Esophagus mucosa (tissue), 1 donor: ENCODE measurements around the gene SLC7A5. TPM values are rescaled to one million over a fixed set of nuclear protein-coding genes. Genes with fewer than 3 reads are reported as not detected.
A peak's percentile ranks its signal among the peaks of the same experiment; 100 is the strongest.

ENCODE experiments used
- ATAC-seq: fragments of 200-7000 bp; cut with Tn5 transposase; one replicate; pipeline ENCODE4 v1.9.1; 2020
- total RNA-seq: library from RNA; stranded (reverse); gene quantifications from one replicate; pipeline ENCODE4 v1.2.4, GENCODE V29; 2023
- donor health status: DM: yes; HTN: yes; CAD: no.

SLC7A5 gene
- total RNA-seq, 1 donor from 2014 or later, result 198 TPM

DNA sequence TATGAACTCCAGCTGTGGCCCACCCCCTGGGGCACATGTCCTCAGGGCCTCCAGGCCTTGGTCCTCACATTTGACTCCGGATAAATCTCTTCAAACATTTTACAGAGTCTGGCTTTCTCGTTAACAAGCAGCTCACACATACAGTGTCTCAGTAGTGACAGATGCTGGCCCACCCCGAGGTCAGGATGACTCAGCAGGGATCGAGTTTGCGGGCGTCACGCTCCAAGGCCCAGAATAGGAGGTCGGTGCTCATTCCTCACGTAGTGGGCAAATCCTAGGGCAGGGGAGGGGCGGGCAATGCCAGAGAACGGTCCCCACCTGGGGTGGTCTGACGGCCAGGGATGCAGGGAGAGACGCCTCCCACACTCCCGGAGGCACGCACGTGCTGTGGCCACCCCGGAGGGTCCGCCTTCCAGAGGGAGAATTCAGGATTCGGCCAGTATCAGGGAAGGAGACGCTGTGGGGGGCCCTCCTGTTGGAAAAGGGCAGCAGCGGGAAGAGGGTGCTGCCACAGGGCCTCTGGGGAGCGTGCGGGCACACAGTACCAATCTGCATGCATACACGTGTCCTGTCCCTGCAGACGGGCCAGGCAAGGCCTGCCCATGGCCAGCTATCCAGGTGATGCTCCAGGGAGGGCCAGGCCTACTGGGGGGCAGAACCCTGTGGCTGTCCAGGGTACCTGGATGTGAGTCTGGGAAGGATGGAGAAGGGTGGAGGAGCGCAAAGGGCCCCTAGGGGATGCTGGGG, 8.6 kb downstream of the SLC7A5 start:
- ATAC-seq, result peak; percentile 5

DNA sequence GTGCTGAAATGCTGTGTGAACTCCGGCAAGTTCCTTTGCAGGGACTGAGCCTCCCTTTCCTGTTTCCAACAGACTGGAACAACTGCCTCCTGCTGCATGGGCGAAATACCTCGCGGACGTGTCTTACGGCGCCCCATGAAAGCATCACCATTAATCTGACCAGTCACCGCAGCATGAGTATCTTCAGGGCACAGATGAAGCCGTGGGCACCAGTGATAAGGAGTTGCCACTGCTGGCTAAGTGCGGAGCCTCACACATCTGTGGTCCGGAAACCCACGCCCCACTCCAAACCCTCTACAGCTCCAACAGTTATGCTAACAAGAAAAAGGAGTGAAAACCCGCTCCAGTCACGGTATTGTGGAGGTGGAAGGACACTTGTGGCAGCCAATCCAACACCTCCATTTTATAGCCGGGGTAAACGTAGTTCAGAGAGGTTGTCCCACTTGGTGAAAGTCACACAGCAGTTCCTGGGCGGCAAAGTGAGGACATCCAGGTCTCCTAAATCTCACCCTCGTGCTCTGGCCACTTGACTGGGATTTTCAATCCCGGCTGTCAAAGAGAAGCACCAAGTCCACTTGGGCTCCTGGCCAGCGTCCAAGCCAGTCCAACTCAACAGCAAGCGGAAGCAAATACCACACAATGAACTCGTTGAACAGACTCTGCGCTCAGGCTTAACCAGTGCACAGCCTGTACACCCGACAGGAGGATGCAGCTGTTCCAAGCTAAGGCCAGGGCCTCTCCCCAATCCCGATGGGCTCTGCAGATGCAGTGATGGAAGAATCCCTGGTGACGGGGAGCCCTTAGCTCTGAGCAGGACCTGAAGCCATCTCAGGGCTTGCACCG, 10.9 kb downstream of the SLC7A5 start:
- ATAC-seq, result peak; percentile 4

DNA sequence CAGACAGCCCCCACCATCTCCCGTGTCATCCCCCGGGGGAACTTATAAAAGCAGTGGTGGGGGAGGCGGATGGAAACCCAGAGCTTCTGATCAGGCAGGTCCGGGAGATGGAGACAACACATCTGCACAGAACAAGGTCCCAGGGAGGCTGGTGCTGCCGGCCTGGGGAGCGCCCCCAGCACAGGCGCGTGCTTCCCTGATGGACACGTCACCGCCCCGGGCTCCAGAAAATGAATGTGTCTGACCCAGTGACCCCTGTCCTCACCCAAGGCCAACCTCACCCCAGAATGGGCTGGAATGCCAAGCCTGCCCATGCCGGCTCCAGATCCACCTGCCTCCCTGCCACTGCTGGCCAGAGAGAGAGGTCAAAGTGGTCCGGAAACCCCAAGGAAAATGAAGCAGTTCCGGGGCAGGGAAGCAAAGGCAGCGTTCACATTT, 12.5 kb downstream of the SLC7A5 start:
- no peak for ATAC-seq

DNA sequence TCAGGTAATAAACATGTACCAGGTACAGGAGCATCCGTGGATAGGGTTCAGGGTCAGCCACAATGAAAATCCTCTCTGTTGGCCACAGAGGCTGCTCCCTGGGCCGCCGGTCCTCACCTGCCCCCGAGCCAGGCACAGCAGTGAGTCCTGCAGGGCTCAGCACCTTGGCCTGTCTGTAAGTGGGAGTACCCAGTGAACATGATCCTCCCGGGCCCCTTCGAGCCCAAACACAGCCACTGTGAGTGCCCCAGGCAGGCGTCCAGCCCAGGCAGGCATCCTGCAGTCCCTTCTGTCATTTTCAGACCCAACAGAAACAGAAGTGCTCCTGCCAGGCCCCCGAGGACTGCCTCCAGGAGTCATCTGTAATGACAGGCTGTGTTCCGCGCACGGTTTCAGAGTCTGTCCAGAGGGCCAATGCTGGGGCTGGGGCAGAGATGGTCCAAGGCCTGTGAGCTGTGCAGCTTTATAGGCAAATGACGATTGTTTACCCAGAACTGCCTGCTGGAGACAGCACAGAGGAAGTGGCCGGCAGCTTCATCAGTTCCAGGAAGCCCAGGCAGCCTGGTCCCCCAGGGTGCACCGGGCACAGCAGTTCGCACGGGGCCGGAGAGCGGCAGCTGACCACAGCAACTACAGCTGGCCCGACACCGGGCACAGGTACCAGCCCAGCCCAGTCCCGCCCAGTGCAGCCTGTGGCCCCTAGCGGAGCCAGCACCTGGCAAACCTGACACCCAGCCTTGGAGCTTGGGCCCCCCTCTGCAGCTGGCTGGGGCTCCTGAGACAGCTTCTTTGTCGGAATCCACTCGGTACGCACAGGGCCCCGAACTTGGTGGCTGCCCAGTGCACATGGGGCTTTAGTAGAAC, 13.2 kb downstream of the SLC7A5 start:
- ATAC-seq, result peak; percentile 11

DNA sequence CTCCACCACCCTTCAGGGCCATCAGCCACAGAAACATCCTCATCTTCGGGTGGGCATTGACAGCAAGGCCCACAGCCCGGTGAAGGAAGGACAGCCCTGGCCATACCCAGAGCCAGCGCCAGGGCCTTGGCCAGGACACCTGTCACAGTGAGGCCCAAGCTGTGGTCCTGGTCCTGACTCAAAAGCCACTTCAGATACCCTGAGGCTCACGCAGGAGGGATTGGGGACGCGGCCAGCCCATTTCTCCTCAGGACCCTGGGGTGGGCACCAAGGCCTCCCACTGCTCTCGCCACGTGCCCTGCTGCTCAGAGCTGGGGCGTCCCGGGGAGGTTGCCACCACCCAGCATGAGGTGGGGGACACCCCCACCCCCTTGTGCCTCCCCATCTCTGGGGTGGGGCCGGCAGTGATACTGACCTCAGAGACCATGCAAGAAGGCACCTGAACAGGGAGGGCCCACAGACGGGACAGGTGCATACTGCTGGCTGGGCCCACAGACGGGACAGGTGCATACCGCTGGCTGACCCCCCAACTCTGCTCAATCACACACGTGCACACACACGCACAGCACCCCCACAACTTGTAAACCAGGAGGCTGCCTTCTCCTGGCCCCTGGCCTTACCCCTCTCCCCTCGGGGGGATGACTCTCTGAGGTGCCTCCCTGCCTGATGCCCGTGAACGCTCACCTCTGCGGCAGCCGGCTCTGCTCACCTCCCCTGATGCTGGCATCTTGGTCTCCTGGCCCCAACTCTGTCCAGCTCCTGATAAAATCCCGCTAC, 14.2 kb downstream of the SLC7A5 start:
- ATAC-seq, result no peak

DNA sequence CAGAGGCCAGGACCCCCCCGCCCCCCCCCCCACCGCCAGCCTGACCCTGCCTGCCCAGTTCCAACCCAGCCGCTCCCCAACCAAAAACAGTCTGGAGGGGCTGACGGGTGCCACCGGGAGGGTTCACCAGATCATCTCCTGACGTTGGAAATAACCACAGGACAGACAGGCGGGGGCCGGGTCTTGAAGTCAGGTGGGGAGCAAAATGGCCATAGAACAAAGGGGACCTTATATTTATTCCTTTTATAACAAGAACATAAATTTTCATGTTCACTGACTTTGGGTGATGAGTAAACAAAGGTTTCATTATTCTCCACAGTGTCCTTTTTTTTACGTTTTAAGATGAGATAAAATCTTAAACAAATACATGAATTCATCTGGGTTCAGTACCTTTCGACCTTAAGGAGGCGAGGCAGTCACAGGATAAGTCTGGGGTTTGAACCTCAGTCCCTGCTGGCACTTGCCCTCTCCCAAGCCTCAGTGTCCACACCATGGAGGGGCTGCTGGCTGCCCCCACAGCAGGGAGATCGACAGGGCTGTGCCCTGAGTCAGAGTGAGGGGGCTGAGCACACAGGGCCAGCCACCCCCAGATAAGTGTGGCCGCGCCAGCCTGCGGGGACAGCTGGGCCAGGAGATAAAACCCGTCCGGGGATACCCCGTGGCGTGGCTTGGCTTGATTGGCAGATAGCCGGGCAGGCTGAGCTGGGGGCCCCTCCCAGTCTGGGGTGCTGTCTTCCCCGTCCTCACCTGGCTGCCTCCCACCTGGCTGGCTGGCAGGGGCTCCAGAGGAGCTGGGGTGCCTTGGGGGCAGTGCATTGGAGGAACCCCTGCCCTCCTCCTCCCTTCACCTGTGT, 15.0 kb downstream of the SLC7A5 start:
- no peak for ATAC-seq

DNA sequence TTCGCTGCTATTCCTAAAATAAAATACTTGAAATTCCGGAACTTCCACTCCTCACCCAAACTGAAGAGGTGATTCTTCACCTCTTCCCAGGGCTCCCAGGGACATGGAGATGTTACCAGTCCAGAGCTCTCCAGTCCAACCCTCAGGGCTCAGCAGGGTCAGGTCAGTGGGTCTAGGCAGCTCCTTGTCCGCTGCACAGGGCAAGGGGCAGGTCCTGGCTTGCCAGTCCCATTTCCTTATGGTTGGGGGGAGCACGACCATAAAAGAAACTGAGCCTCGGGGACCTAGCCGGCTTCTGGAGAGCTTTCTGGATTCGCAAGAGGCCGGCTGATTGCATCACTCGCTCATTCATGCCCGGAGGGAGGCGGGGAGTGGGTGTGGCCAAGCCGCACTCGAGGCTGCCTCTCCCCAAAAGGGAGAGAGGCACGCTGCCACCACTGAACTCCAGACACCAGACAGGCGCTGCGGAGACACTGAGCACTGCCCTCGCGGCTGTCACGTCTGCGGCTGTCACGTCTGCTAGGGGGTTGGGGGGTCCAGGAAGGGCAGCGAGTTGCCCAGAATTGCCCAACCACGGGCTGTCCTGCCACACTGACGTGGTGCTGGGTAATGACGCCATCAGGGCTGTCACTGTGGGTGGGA, 15.8 kb downstream of the SLC7A5 start:
- ATAC-seq, result peak; percentile 73

DNA sequence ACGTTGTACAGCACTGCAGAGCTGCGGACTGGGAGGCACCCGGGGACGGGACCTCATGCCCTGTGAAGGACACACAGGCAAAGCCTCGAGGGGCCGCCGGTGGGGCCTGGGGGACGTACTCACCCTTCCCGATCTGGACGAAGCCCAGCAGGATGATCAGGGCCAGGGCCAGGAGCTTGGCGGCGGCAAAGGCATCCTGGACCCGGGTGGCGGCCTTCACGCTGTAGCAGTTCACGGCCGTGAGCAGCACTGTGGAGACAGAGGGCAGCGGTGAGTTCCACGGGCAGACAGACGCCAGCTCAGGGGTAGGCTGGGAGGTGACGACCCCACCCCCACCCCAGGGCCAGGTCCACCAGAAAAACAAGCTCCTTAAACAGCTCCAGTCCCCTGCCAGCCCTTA, 17.7 kb downstream of the SLC7A5 start:
- no peak for ATAC-seq

DNA sequence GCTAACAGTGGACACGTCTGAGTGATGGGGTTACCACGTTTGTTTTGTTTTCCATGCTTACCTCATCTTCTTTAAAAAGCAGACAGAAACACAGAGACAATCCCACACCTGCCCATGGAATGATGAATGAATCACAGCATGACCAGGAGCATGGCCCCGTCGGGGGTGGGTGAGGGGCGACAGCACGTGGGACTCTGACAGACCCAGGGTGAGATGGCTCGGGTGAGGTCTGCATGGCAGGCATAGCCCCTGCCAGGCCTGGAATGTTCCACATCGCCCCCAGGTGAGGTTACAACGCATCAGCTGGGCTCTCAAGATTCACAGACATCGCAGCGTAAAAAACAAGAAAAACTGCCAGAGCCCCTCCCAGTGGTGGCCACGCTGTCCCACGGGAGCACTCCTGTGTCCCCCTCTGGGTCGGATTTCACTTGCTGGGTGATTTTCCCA, 18.1 kb downstream of the SLC7A5 start:
- ATAC-seq, result no peak

DNA sequence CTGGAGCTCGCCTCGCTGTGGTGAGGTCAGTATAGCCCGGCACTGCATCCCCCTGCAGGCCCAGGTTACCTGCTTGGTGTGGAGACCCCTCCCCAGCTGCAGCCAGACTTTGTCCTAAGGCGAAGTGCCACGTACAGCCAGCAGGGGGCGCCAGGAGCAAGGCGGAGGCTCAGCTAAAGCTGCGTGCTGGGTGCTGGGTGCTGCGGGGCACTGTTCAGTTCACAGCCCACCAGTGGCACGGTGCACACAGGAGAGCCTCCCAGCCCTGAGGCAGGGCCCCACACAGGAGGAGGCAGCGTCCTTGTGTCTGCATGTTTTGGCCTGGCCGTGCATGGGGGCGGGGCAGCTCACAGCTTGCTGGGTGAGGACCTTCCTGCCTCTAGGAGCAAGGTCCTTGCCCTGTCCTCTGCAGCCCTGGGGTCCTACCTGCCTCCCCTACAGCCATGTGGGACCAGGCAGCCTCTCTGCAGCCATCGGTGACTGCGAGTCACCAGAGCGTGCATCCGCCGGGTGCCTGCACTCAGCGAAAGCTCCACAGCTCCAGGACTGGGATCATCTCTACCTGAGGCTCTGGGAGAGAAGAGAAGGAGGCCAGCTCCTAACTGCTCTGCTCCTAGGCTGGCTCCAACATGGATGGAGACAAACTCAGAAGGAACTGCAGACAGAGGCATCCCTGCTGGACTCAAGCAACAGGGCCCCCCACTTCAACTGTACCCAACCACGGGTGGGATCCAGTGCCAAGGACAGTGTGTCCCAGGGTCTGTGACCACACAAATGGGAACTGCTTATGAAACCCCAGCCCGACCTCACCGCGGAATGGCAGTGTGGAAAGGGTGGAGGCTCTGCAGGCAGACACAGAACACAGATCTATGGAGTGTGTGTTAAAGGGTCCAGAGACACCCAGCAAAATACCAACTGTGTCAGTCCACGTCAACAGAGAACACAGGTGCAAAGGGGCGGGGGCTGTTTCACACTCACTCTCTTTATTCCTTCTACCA, 19.0 kb downstream of the SLC7A5 start:
- peak; percentile 41 for ATAC-seq

DNA sequence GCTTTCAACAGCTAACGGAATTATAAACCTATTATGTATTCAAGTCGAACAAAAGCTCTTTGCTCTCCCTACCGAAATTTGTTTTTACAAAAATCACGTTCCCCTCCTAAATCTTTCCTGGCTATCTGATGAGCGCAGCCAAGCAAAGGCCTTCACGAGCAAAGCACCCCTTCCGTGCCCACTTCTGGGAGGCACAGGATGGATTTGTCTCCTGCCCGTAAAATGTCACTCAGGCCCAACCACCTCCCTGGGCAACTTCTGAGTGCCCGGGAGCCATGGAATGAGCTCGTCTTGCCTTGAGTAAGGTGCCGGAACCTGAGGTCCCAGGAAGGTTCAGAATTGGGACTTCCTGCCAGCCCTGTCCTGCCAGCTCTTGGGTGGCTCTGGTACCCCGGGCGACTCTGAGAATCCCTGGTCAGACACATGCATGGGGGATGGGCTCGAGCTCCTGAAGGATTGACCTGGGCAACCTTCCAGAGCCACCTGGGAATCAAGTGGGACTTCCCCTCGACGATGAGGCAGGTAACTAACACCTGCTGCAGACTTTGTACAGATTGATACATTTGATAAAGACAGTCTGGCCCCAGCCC, 19.8 kb downstream of the SLC7A5 start:
- ATAC-seq, result no peak

DNA sequence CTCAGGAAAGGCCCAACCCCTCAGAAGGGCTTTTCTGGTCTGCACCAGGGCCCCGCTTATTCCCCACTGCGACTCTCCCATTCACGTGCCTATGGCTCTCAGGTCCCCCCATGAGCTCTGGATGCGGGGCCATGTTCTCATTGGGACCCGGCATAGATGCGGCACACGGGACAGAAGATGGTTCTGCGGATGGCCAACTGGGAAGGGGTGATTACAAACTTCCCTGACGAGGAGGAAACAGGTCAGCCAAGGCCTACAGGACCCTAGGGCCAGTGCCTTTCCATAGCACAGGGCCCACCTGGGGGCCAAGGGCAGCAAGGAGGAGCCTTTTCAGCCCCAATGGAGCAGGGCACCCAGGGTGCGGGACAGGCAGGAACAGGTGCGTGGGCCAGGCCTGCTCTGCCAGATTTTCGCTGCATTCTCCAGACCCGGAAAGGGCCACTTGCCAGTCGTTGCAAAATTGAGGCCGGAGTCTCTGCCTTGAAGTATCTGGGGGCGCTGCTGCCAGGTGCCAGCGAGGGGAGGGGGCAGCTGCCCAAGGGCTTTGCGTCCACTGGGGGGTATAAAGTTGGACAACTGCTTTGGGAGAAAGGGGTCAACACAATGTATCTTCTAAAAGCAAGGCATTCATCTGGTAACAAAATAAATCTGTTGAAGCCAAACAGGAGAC, 20.5 kb downstream of the SLC7A5 start:
- ATAC-seq, result peak; percentile 6

DNA sequence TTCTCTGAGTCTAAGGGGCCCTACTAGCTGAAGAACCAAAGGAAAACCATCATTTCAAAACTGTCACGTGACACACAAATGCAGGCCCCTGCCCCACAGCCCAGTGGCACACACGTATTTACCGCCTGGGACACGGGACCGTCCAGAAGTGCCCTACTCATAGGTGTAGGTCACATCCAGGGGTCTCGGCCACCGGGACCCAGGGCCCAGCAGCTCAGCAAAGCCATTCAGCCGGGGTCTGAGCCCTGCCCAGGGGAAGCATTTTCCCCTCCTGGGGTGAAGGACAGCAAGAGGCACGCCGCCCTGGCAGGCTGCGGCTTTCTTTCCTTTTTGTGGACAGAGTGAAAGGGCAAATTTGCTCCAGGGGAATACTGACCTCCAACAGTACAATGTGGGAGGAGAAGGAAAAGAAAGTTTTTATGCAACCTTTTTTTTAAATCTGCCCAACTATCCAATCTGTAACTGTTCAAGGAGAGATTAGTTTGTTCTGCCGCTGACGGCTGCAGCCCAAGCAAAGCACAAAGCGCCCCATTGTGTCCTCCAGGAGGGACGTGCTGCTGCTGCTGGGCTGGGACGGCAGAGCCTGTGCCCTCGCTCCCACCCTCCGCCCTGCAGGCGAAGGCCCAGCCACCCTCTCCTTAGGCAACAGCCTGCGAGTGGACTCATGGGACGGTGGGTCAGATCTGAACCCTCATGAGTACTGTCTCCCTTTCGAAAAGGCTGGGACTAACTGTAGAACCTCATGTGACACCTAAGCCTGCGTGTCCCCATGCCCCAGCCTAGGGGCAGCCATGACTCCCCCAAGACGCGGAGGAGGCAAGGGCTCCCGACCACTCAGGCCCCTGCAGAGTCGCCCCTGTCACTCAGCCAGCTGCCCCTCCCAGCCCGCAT, 21.3 kb downstream of the SLC7A5 start:
- no peak for ATAC-seq

DNA sequence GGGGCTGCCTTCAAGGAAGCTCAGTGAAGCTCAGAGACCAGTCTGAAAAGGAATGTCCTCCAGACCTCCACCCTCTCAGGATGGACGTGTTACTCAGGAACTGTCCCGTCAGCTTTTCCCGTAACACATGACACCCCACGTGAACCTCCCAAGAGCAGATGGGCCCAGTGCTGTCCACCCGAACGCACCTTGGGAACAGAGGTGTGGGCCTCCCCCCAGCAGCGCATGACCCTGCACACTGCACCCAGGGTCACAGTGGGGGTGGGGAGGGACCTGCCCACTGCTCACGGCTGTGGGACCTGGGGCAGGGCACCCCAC, 21.9 kb downstream of the SLC7A5 start:
- ATAC-seq, result no peak

DNA sequence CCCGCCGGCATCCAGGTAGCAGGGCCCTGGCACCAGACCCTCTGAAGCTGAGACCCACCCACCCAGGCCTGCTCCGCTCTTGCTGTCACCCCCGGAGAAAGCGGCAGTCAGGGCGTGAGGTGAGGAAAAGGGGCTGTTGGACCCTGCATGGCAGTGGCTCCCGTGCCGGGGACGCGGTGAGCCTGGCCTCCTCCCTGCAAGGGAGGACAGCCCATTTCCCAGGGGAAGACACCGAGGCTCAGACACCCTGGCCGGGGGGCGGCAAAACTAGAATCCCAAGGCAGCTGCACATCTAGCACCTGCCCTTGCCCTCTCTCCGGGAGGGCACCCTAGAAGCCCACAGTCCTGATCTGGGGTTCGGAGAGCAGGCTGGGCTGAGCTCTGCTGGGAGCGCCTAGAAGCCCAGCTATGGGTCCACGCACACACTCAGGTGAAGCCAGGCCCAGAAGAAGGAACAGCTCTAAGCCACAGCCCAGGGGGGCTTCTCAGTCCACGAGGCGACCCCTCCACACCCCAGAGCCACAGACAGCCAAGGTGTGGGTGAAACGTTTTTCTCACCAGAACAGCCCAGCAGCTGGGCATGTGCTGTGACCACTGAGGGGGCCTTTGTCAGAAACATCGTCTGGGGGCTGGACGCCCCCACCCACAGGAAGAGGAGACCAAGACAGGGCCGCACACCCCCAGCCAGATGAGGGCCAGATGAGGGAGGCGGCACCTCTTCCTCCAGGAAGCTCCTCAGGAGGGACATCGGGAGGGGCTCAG, 22.4 kb downstream of the SLC7A5 start:
- ATAC-seq, result no peak

DNA sequence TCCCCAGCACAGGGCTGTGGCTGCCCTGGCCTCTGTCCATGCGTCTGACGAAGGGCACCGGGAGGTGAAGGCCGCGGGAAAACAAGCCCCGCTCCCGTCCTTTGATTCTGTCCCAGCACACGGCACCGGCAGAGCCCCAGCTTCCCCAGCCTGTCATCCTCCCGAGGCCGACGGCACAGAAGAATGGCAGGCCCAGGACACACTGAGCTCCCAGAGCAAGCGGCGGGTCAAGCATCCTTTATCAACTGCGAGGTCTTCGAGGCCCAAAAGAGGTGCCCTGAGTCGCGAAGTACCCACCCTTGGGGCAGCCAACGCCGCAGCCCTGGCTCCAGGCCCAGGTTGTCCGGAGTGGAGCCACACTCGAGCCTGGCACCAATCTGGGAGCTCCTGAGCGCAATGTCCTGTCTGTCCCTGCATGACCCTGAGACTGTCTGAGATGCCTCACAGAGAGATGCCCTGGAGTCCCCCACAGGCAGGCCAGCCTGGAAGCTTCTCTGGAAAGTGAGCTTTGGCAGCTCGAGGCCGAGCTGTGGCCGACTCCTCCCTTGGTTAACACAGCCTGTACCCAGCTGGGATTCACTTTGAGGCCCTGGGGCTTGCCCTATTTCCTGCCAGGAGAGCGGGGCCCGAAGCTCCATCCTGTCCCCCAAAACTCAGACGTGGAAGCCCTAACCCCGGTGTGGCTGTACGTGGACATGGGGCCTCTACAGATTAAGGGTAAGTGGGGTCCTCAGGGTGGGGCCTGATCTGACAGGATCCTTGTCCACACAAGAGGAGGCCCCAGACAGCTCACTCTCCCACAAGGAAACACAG, 23.3 kb downstream of the SLC7A5 start:
- no peak for ATAC-seq
